Measurements from ENCODE around the gene HOXD9. TPM values are rescaled to one million over a fixed set of nuclear protein-coding genes. Genes with fewer than 3 reads are reported as not detected.
A peak's percentile ranks its signal among the peaks of the same experiment; 100 is the strongest.

The HOXD9 gene
- total RNA-seq, 2 experiments from 2014 or later, result not detected

GRCh38 chr2:176081837-176082524 is 40.5 kb upstream of the HOXD9 start:
- peaks cover 10% of the 10 kb centered on the region for H3K4me1 Mint-ChIP-seq
- DNase-seq (no peak), ATAC-seq (no peak)
- peaks cover 5% of the 10 kb centered on the region for H3K36me3 Mint-ChIP-seq
- H3K27ac Mint-ChIP-seq, result peak overlapping the region; percentile 74
- no peaks in the 10 kb centered on the region for H3K9me3 Mint-ChIP-seq (ENCODE audit: low read depth)
- peak overlapping the region; percentile 24 for H3K4me3 Mint-ChIP-seq
- peaks cover 84% of the 10 kb centered on the region for H3K27me3 Mint-ChIP-seq
- CTCF ChIA-PET, result no interaction called here

GRCh38 chr2:176082525-176082823 is 40.0 kb upstream of the HOXD9 start:
- Mint-ChIP-seq H3K27ac (peak overlapping the region; percentile 40), H3K4me1 (peaks cover 10% of the 10 kb centered on the region), H3K9me3 (ENCODE audit: low read depth) (no peaks in the 10 kb centered on the region), H3K27me3 (peaks cover 85% of the 10 kb centered on the region), H3K4me3 (no peak overlapping the region), H3K36me3 (peaks cover 5% of the 10 kb centered on the region)
- CTCF ChIA-PET, result no interaction called here
- ATAC-seq, result no peak
- DNase-seq, result no peak

- Mint-ChIP-seq H3K27me3 (peaks cover 91% of the 10 kb centered on the region), H3K27ac (peak overlapping the region; percentile 47), H3K4me1 (peaks cover 10% of the 10 kb centered on the region), H3K9me3 (ENCODE audit: low read depth) (no peaks in the 10 kb centered on the region), H3K4me3 (no peak overlapping the region), H3K36me3 (peaks cover 5% of the 10 kb centered on the region)
- CTCF ChIA-PET, result no interaction called here
- DNase-seq (no peak), ATAC-seq (no peak)
These were observed 39.4 kb upstream of the HOXD9 start for GRCh38 chr2:176082824-176083751.

GRCh38 chr2:176083796-176084261 is 38.7 kb upstream of the HOXD9 start, which contains the start of gene EVX2:
Gene EVX2 (minus strand): TSS chr2:176083962. CDS start chr2:176083776, 186 bp downstream.
- Mint-ChIP-seq H3K27me3 (peaks cover 91% of the 10 kb centered on the region), H3K4me1 (peaks cover 13% of the 10 kb centered on the region), H3K9me3 (ENCODE audit: low read depth) (no peaks in the 10 kb centered on the region), H3K4me3 (no peak within 1 kb of the TSS), H3K27ac (peak within 1 kb of the TSS; percentile 47), H3K36me3 (peaks cover 5% of the 10 kb centered on the region)
- DNase-seq (no peak), ATAC-seq (no peak)
- CTCF ChIA-PET, result no interaction called here

GRCh38 chr2:176084611-176085119 is 37.9 kb upstream of the HOXD9 start:
- Mint-ChIP-seq H3K36me3 (peaks cover 2% of the 10 kb centered on the region), H3K9me3 (ENCODE audit: low read depth) (no peaks in the 10 kb centered on the region), H3K4me3 (no peak overlapping the region), H3K4me1 (peaks cover 7% of the 10 kb centered on the region), H3K27ac (peak overlapping the region; percentile 7), H3K27me3 (peaks cover 91% of the 10 kb centered on the region)
- DNase-seq (no peak), ATAC-seq (no peak)
- CTCF ChIA-PET, result interaction anchor here (1.6 kb wide), 1 partner anchor 42 kb away, joined by 7 read pairs; no protein-coding TSS in a partner anchor

GRCh38 chr2:176085120-176085788 is 37.3 kb upstream of the HOXD9 start:
- no peak for DNase-seq
- peaks cover 2% of the 10 kb centered on the region for H3K36me3 Mint-ChIP-seq
- no peaks in the 10 kb centered on the region for H3K9me3 Mint-ChIP-seq (ENCODE audit: low read depth)
- ATAC-seq, result no peak
- H3K27ac Mint-ChIP-seq, result peak overlapping the region; percentile 32
- H3K4me1 Mint-ChIP-seq, result peaks cover 7% of the 10 kb centered on the region
- H3K27me3 Mint-ChIP-seq, result peaks cover 97% of the 10 kb centered on the region
- CTCF ChIA-PET, result interaction anchor here (1.0 to 1.6 kb wide), 3 partner anchors 25 to 395 kb away, joined by 3 to 7 read pairs (median 4); no protein-coding TSS in a partner anchor
- H3K4me3 Mint-ChIP-seq, result no peak overlapping the region

GRCh38 chr2:176085861-176086771 is 36.4 kb upstream of the HOXD9 start:
- DNase-seq (no peak), ATAC-seq (no peak)
- no peak overlapping the region for H3K4me3 Mint-ChIP-seq
- CTCF ChIA-PET, result interaction anchor here (1.0 to 1.6 kb wide), 3 partner anchors 24 to 396 kb away, joined by 3 to 7 read pairs (median 4); no protein-coding TSS in a partner anchor
- peaks cover 2% of the 10 kb centered on the region for H3K36me3 Mint-ChIP-seq
- H3K27me3 Mint-ChIP-seq, result peaks cover 99% of the 10 kb centered on the region
- no peak overlapping the region for H3K27ac Mint-ChIP-seq
- H3K4me1 Mint-ChIP-seq, result peaks cover 5% of the 10 kb centered on the region
- no peaks in the 10 kb centered on the region for H3K9me3 Mint-ChIP-seq (ENCODE audit: low read depth)

- ATAC-seq (no peak), DNase-seq (no peak)
- Mint-ChIP-seq H3K9me3 (ENCODE audit: low read depth) (no peaks in the 10 kb centered on the region), H3K4me3 (no peak overlapping the region), H3K27me3 (peaks cover 98% of the 10 kb centered on the region), H3K36me3 (peaks cover 2% of the 10 kb centered on the region), H3K27ac (no peak overlapping the region), H3K4me1 (peaks cover 7% of the 10 kb centered on the region)
- CTCF ChIA-PET, result interaction anchor here (0.7 to 1.5 kb wide), 2 partner anchors 24 to 398 kb away, joined by 3 to 4 read pairs; no protein-coding TSS in a partner anchor
These were observed 35.0 kb upstream of the HOXD9 start for GRCh38 chr2:176087330-176088047.

GRCh38 chr2:176088048-176088936 is 34.2 kb upstream of the HOXD9 start:
- no peak for ATAC-seq
- DNase-seq, result no peak
- H3K4me3 Mint-ChIP-seq, result no peak overlapping the region
- H3K27me3 Mint-ChIP-seq, result peaks cover 93% of the 10 kb centered on the region
- no peak overlapping the region for H3K27ac Mint-ChIP-seq
- peaks cover 2% of the 10 kb centered on the region for H3K36me3 Mint-ChIP-seq
- H3K4me1 Mint-ChIP-seq, result peaks cover 7% of the 10 kb centered on the region
- no peaks in the 10 kb centered on the region for H3K9me3 Mint-ChIP-seq (ENCODE audit: low read depth)
- CTCF ChIA-PET, result interaction anchor here (1.4 to 1.6 kb wide), 3 partner anchors 9 to 23 kb away, joined by 3 to 4 read pairs (median 4); no protein-coding TSS in a partner anchor

- Mint-ChIP-seq H3K4me1 (peaks cover 11% of the 10 kb centered on the region), H3K27ac (no peak overlapping the region), H3K27me3 (peaks cover 93% of the 10 kb centered on the region), H3K9me3 (ENCODE audit: low read depth) (no peaks in the 10 kb centered on the region), H3K4me3 (no peak overlapping the region), H3K36me3 (peaks cover 3% of the 10 kb centered on the region)
- DNase-seq (no peak), ATAC-seq (no peak)
- CTCF ChIA-PET, result interaction anchor here (1.4 to 1.6 kb wide), 3 partner anchors 9 to 22 kb away, joined by 3 to 4 read pairs (median 4); no protein-coding TSS in a partner anchor
These were observed 33.3 kb upstream of the HOXD9 start for GRCh38 chr2:176088937-176089842.

Measured in activated CD8-positive, alpha-beta memory T cell treated with anti-CD3 and anti-CD28 coated beads, Interleukin-2, amount 10 ng/mL, durations not matched to agents 7 days and 5 days (primary cell).